Stimulated activated CD8-positive, alpha-beta memory T cell treated with anti-CD3 and anti-CD28 coated beads, Interleukin-15, amount 100 ng/mL, for 24 hours (primary cell): ENCODE results near the gene FOXQ1.
"Not testable (repeated sequence)": the region's sequence is repeated elsewhere in the genome, so short reads cannot be mapped to it uniquely, and the experiment has no call there.

ENCODE experiments used
- DNase-seq: peaks from one replicate; pipeline ENCODE4 v3.0.0-alpha.2; 2020; ENCODE audit warnings: low read depth

The FOXQ1 gene

GRCh38 chr6:1322156-1322555 lies 10.3 kb downstream of the FOXQ1 start:
- no peak for DNase-seq

GRCh38 chr6:1322696-1323219 lies 10.9 kb downstream of the FOXQ1 start:
- DNase-seq, result no peak

GRCh38 chr6:1324936-1325335 lies 13.0 kb downstream of the FOXQ1 start:
- DNase-seq, result no peak

- DNase-seq, result no peak
Observed at GRCh38 chr6:1325461-1326309, 13.8 kb downstream of the FOXQ1 start.

GRCh38 chr6:1326535-1327121 lies 14.7 kb downstream of the FOXQ1 start:
- DNase-seq, result no peak

GRCh38 chr6:1327630-1328029 lies 15.7 kb downstream of the FOXQ1 start:
- no peak for DNase-seq

- no peak for DNase-seq
Observed at GRCh38 chr6:1328129-1328800, 16.4 kb downstream of the FOXQ1 start.

GRCh38 chr6:1329708-1330107 lies 17.8 kb downstream of the FOXQ1 start:
- DNase-seq, result no peak

GRCh38 chr6:1334684-1335083 lies 22.8 kb downstream of the FOXQ1 start:
- no peak for DNase-seq

- no peak for DNase-seq
Observed at GRCh38 chr6:1335367-1336037, 23.6 kb downstream of the FOXQ1 start.

- DNase-seq, result no peak
Observed at GRCh38 chr6:1336246-1336843, 24.4 kb downstream of the FOXQ1 start.

GRCh38 chr6:1337791-1338190 lies 25.9 kb downstream of the FOXQ1 start:
- DNase-seq, result no peak

GRCh38 chr6:1346101-1346500 lies 34.2 kb downstream of the FOXQ1 start:
- no peak for DNase-seq

GRCh38 chr6:1346558-1347091 lies 34.7 kb downstream of the FOXQ1 start:
- no peak for DNase-seq

- DNase-seq, result no peak
Observed at GRCh38 chr6:1347161-1347560, 35.3 kb downstream of the FOXQ1 start.

GRCh38 chr6:1348675-1349074 lies 36.8 kb downstream of the FOXQ1 start:
- DNase-seq, result no peak

GRCh38 chr6:1349655-1350054 lies 37.8 kb downstream of the FOXQ1 start:
- no peak for DNase-seq

GRCh38 chr6:1351381-1352008 lies 39.6 kb downstream of the FOXQ1 start:
- no peak for DNase-seq

- DNase-seq, result not testable (repeated sequence)
Observed at GRCh38 chr6:1355068-1355467, 43.2 kb downstream of the FOXQ1 start.

GRCh38 chr6:1361717-1362116 lies 49.8 kb downstream of the FOXQ1 start:
- not testable (repeated sequence) for DNase-seq

GRCh38 chr6:1362643-1363042 lies 50.7 kb downstream of the FOXQ1 start:
- DNase-seq, result no peak
